Mesodermal cell (in vitro differentiated cells): ENCODE results near the gene IQCB1.

Experiments used
- H3K27ac ChIP-seq: 2 replicates; pipeline ENCODE4 v1.7.0; 2013; ENCODE audit warnings: mild to moderate bottlenecking, low read depth, low read length, moderate library complexity; ENCODE audit not compliant: severe bottlenecking
- H3K36me3 ChIP-seq: 2 replicates; pipeline ENCODE4 v1.7.1; 2013; ENCODE audit warnings: mild to moderate bottlenecking, low read length, moderate library complexity; ENCODE audit not compliant: control insufficient read depth, insufficient read depth
- H3K4me1 ChIP-seq: one replicate; pipeline ENCODE4 v1.7.1; 2013; ENCODE audit warnings: mild to moderate bottlenecking, low read length; ENCODE audit not compliant: insufficient read depth, control insufficient read depth, poor library complexity, severe bottlenecking
- H3K4me3 ChIP-seq: 2 replicates; pipeline ENCODE4 v1.7.0; 2013; ENCODE audit warnings: low read length, control low read depth, mild to moderate bottlenecking; ENCODE audit not compliant: insufficient read depth, poor library complexity, severe bottlenecking; ENCODE audit errors: extremely low read depth
- H3K9me3 ChIP-seq: 2 replicates; pipeline ENCODE4 v1.7.1; 2013; ENCODE audit warnings: mild to moderate bottlenecking, low read length, moderate library complexity; ENCODE audit not compliant: control insufficient read depth
- WGBS, 2 experiments: methylation state at CpG; one replicate each; pipeline ENCODE4 v1.1.5; 2013; ENCODE audit warnings: missing lambda C conversion rate in 2 of 2; ENCODE audit not compliant: insufficient coverage in 2 of 2; 5-methylcytosine and 5-hydroxymethylcytosine counted together

IQCB1 gene

GRCh38 chr3:121722411-121722810 is 112.4 kb downstream of the IQCB1 start:
- Histone ChIP-seq H3K4me1 (no peaks in the 10 kb centered on the region), H3K9me3 (no peaks in the 10 kb centered on the region), H3K4me3 (no peak overlapping the region), H3K36me3 (peaks cover 83% of the 10 kb centered on the region), H3K27ac (no peak overlapping the region)
- WGBS, 2 experiments: no CpG with 5 or more reads among the region's 1 CpG

- Histone ChIP-seq H3K27ac (no peak overlapping the region), H3K4me3 (no peak overlapping the region), H3K4me1 (no peaks in the 10 kb centered on the region), H3K36me3 (peaks cover 84% of the 10 kb centered on the region), H3K9me3 (no peaks in the 10 kb centered on the region)
Observed at GRCh38 chr3:121720163-121720562, 114.7 kb downstream of the IQCB1 start.
